SK-N-SH treated with all-trans-retinoic acid at 6 μM for 48 hours (cell line): ENCODE results near the gene RASAL2.

Source experiments
- ATAC-seq: fragments of 200-7000 bp; cut with Tn5 transposase; 3 replicates; pipeline ENCODE4 v1.9.1; 2020; ENCODE audit warnings: mild to moderate bottlenecking, moderate library complexity
- BACH2 ChIP-seq: fragments of 250-450 bp; sonication (Bioruptor Pico); IDR thresholded peaks from 2 replicates; pipeline ENCODE4 v1.9.0; 2021; ENCODE audit warnings: mild to moderate bottlenecking, borderline replicate concordance
- CREB5 ChIP-seq: fragments of 250-450 bp; sonication (Bioruptor Pico); IDR thresholded peaks from 2 replicates; pipeline ENCODE4 v1.5.1; 2020; ENCODE audit warnings: low read depth, mild to moderate bottlenecking, moderate library complexity
- CSRNP3 ChIP-seq: fragments of 250-450 bp; sonication (Bioruptor Pico); IDR thresholded peaks from 2 replicates; pipeline ENCODE4 v1.5.1; 2021; ENCODE audit warnings: mild to moderate bottlenecking, moderate library complexity
- ESRRG ChIP-seq: fragments of 250-450 bp; sonication (Bioruptor Pico); IDR thresholded peaks from 2 replicates; pipeline ENCODE4 v1.6.1; 2021; ENCODE audit warnings: mild to moderate bottlenecking
- GLIS3 ChIP-seq: fragments of 250-450 bp; sonication (Bioruptor Pico); IDR thresholded peaks from 2 replicates; pipeline ENCODE4 v1.5.0; 2020; ENCODE audit warnings: mild to moderate bottlenecking, moderate library complexity
- ISL1 ChIP-seq: fragments of 250-450 bp; sonication (Bioruptor Pico); IDR thresholded peaks from 2 replicates; pipeline ENCODE4 v2.1.2; 2022; ENCODE audit warnings: mild to moderate bottlenecking, moderate library complexity
- PATZ1 ChIP-seq: fragments of 250-450 bp; sonication (Bioruptor Pico); IDR thresholded peaks from 2 replicates; pipeline ENCODE4 v1.8.0; 2020; ENCODE audit warnings: mild to moderate bottlenecking, moderate library complexity, borderline replicate concordance
- POU6F1 ChIP-seq: fragments of 250-450 bp; sonication (Bioruptor Pico); IDR thresholded peaks from 2 replicates; pipeline ENCODE4 v1.8.0; 2021; ENCODE audit warnings: low read depth, mild to moderate bottlenecking, moderate library complexity, borderline replicate concordance
- PPARA ChIP-seq: fragments of 250-450 bp; sonication (Bioruptor Pico); IDR thresholded peaks from 2 replicates; pipeline ENCODE4 v1.5.0; 2020; ENCODE audit warnings: mild to moderate bottlenecking, borderline replicate concordance
- RARB ChIP-seq: fragments of 250-450 bp; sonication (Bioruptor Pico); IDR thresholded peaks from 2 replicates; pipeline ENCODE4 v1.8.0; 2021; ENCODE audit warnings: mild to moderate bottlenecking, moderate library complexity
- SNAI2 ChIP-seq: fragments of 250-450 bp; sonication (Bioruptor Pico); IDR thresholded peaks from 2 replicates; pipeline ENCODE4 v1.5.0; 2020; ENCODE audit warnings: mild to moderate bottlenecking, moderate library complexity
- TCF4 ChIP-seq: fragments of 250-450 bp; sonication (Bioruptor Pico); IDR thresholded peaks from 2 replicates; pipeline ENCODE4 v1.8.0; 2021; ENCODE audit warnings: mild to moderate bottlenecking, moderate library complexity, borderline replicate concordance
- TOX ChIP-seq: fragments of 250-450 bp; sonication (Bioruptor Pico); IDR thresholded peaks from 2 replicates; pipeline ENCODE4 v1.8.0; 2021; ENCODE audit warnings: mild to moderate bottlenecking, moderate library complexity, borderline replicate concordance
- TSHZ2 ChIP-seq: fragments of 250-450 bp; sonication (Bioruptor Pico); IDR thresholded peaks from 2 replicates; pipeline ENCODE4 v1.5.0; 2020; ENCODE audit warnings: mild to moderate bottlenecking, moderate library complexity
- ZFP3 ChIP-seq: fragments of 250-450 bp; sonication (Bioruptor Pico); IDR thresholded peaks from 2 replicates; pipeline ENCODE4 v1.5.0; 2020; ENCODE audit warnings: mild to moderate bottlenecking, moderate library complexity
- ZFP30 ChIP-seq: fragments of 450-650 bp; formaldehyde crosslinking; IDR thresholded peaks from 2 replicates; pipeline ENCODE4 v1.5.0; 2022; ENCODE audit warnings: mild to moderate bottlenecking, moderate library complexity
- ZNF565 ChIP-seq: fragments of 450-650 bp; formaldehyde crosslinking; conservative IDR thresholded peaks from 2 replicates; pipeline ENCODE4 v1.5.0; 2020; ENCODE audit warnings: low read depth, mild to moderate bottlenecking, moderate library complexity
- ZNF8 ChIP-seq: fragments of 450-650 bp; formaldehyde crosslinking; IDR thresholded peaks from 2 replicates; pipeline ENCODE4 v1.5.0; 2020; ENCODE audit warnings: mild to moderate bottlenecking, moderate library complexity

The RASAL2 gene

GRCh38 chr1:178066908-178067614 lies 26.8 kb upstream of the RASAL2 start:
- no peak for TF ChIP-seq SNAI2 (CRISPR knock-in tag)
- TF ChIP-seq TCF4 (CRISPR knock-in tag) = no peak
- TF ChIP-seq TSHZ2 (CRISPR knock-in tag) = no peak
- TF ChIP-seq CREB5 (CRISPR knock-in tag) = no peak
- no peak for TF ChIP-seq ESRRG
- no peak for TF ChIP-seq RARB
- ATAC-seq = no peak

GRCh38 chr1:178071811-178072210 lies 22.1 kb upstream of the RASAL2 start:
- ATAC-seq = no peak
- no peak for TF ChIP-seq PATZ1 (CRISPR knock-in tag)
- TF ChIP-seq ISL1 (CRISPR knock-in tag) = no peak
- TF ChIP-seq TCF4 (CRISPR knock-in tag) = no peak
- TF ChIP-seq SNAI2 (CRISPR knock-in tag) = no peak
- TF ChIP-seq GLIS3 = no peak
- TF ChIP-seq TSHZ2 (CRISPR knock-in tag) = no peak
- no peak for TF ChIP-seq ZFP30
- no peak for TF ChIP-seq CSRNP3
- no peak for TF ChIP-seq TOX
- no peak for TF ChIP-seq ZNF8 (CRISPR knock-in tag)
- TF ChIP-seq, all 23 proteins: peak for 0

- ATAC-seq = no peak
- TF ChIP-seq ZFP3 (CRISPR knock-in tag) (no peak), TOX (no peak)
Measured at GRCh38 chr1:178072326-178072725, 21.6 kb upstream of the RASAL2 start.

GRCh38 chr1:178075333-178075732 lies 18.6 kb upstream of the RASAL2 start:
- TF ChIP-seq POU6F1 (CRISPR knock-in tag) (no peak), PPARA (CRISPR knock-in tag) (no peak), ESRRG (no peak), BACH2 (CRISPR knock-in tag) (no peak), TCF4 (CRISPR knock-in tag) (no peak), TOX (no peak), ZNF565 (CRISPR knock-in tag) (no peak)
- ATAC-seq = no peak
